Measurements from ENCODE around the gene RABGAP1L.

The RABGAP1L gene

DNA sequence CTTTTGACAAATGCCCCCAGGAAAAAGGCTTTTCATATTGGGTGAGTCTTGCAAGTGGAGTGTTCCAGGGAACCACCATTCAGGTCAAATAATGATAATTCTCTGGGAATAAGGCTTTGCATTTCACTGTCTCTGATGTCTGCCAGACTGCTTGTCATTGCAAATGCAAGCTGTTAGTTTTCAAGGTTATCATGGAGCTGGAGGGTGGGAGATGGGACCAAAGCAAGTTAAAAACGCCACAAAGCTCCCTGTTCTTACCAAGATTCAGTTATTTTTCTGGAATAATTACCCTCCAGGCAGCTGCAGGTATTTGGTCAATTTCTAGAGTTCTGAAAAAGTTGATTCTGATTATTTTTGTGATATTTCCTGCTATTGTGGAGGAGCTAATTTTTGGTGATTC lies 498.6 kb downstream of the RABGAP1L start:
- no peaks in the 10 kb centered on the region for H3K79me2 ChIP-seq (ENCODE audit: low read length)
- H3K4me2 ChIP-seq (ENCODE audit: low read length): no peak overlapping the region
- H3K36me3 ChIP-seq (replicated peaks; ENCODE audit: low read depth, low read length): no peaks in the 10 kb centered on the region
- H3K27ac ChIP-seq (ENCODE audit: low read length): no peak overlapping the region
- no peak overlapping the region for H3K9ac ChIP-seq (ENCODE audit: low read length)
- H3K4me1 ChIP-seq (ENCODE audit: low read length): no peaks in the 10 kb centered on the region
- no peaks in the 10 kb centered on the region for H3K27me3 ChIP-seq (ENCODE audit: low read depth, low read length)
- H3K4me3 ChIP-seq (ENCODE audit: low read length): no peak overlapping the region
- no peaks in the 10 kb centered on the region for H3K9me3 ChIP-seq (ENCODE audit: insufficient read depth, low read length)
- H2AFZ ChIP-seq (ENCODE audit: low read depth, low read length): no peak overlapping the region
- no peaks in the 10 kb centered on the region for H4K20me1 ChIP-seq (ENCODE audit: insufficient read depth, low read length)
- TF ChIP-seq EZH2phosphoT487 (IDR thresholded peaks at IDR 0.05; ENCODE audit: low read depth) (no peak), CTCF (IDR thresholded peaks at IDR 0.05; ENCODE audit: low read depth, low read length) (no peak)

DNA sequence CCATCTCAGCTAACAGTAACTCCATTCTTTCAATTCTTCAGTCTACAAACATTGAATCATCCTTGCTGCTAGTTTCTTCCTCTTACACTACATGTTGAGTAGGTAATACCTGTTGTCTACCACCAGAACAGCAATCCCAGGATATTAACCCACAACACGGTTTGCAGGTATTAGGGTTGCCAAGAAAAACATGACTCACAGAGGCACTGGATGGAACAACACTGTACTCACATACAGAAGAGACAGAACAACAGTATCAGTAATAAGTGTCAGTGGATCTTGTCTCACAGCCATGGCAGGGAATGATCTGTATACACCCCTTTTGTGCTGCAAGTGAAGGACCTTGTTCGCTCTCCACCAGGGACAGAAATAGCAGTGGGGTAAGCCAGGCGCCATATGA lies 500.5 kb downstream of the RABGAP1L start:
- TF ChIP-seq EZH2phosphoT487 (IDR thresholded peaks at IDR 0.05; ENCODE audit: low read depth) (no peak), CTCF (IDR thresholded peaks at IDR 0.05; ENCODE audit: low read depth, low read length) (no peak)
- H3K27ac ChIP-seq (ENCODE audit: low read length): no peak overlapping the region

DNA sequence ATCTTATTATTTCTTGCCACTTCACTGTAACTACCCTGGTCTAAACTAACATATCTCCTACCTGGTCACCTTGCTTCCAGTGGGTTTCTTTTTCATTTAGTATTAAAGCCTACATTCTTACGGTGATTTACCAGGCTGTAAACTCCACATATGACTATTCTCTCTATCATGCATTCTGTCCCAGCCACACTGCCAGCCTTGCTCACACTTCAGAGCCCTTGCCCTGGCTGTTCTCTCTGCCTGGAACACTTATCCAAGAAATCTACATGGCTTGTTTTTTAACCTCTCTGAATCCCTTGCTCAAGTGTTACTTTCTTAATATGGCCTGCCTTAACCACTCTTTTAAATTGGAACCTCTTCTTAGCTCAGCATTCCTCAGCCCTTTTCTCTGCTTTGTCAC lies 501.2 kb downstream of the RABGAP1L start:
- no peak overlapping the region for H3K27ac ChIP-seq (ENCODE audit: low read length)
- H3K4me3 ChIP-seq (ENCODE audit: low read length): no peak overlapping the region
- no peaks in the 10 kb centered on the region for H3K36me3 ChIP-seq (replicated peaks; ENCODE audit: low read depth, low read length)
- no peak overlapping the region for H3K9ac ChIP-seq (ENCODE audit: low read length)
- H3K4me2 ChIP-seq (ENCODE audit: low read length): no peak overlapping the region
- no peaks in the 10 kb centered on the region for H3K4me1 ChIP-seq (ENCODE audit: low read length)
- H2AFZ ChIP-seq (ENCODE audit: low read depth, low read length): no peak overlapping the region
- H3K9me3 ChIP-seq (ENCODE audit: insufficient read depth, low read length): no peaks in the 10 kb centered on the region
- H4K20me1 ChIP-seq (ENCODE audit: insufficient read depth, low read length): no peaks in the 10 kb centered on the region
- no peaks in the 10 kb centered on the region for H3K27me3 ChIP-seq (ENCODE audit: low read depth, low read length)
- no peaks in the 10 kb centered on the region for H3K79me2 ChIP-seq (ENCODE audit: low read length)
- TF ChIP-seq EZH2phosphoT487 (IDR thresholded peaks at IDR 0.05; ENCODE audit: low read depth): no peak
- TF ChIP-seq CTCF (IDR thresholded peaks at IDR 0.05; ENCODE audit: low read depth, low read length): no peak

More for the DNA sequence above, 500.5 kb downstream of the RABGAP1L start:
- H4K20me1 ChIP-seq (ENCODE audit: insufficient read depth, low read length): no peaks in the 10 kb centered on the region
- H3K27me3 ChIP-seq (ENCODE audit: low read depth, low read length): no peaks in the 10 kb centered on the region
- H3K4me3 ChIP-seq (ENCODE audit: low read length): no peak overlapping the region
- H2AFZ ChIP-seq (ENCODE audit: low read depth, low read length): no peak overlapping the region
- H3K79me2 ChIP-seq (ENCODE audit: low read length): no peaks in the 10 kb centered on the region
- H3K9me3 ChIP-seq (ENCODE audit: insufficient read depth, low read length): no peaks in the 10 kb centered on the region
- no peak overlapping the region for H3K4me2 ChIP-seq (ENCODE audit: low read length)
- H3K4me1 ChIP-seq (ENCODE audit: low read length): no peaks in the 10 kb centered on the region
- H3K36me3 ChIP-seq (replicated peaks; ENCODE audit: low read depth, low read length): no peaks in the 10 kb centered on the region
- no peak overlapping the region for H3K9ac ChIP-seq (ENCODE audit: low read length)

DNA sequence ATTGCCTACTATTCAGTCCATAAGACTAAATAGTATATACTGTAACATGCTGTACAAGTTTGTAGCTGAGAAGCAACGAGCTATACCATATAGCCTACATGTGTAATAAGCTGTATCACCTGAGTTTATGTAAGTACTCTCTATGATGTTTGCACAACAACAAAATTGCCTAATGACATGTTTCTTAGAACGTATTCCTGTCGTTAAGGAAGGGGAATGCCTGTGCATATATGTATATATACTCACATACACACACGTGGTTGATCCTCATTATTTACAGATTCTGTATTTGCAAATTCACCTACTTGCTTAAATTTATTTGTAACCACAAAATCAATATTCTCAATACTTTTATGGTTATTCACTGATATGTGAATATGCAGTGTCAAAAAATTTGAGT lies 504.0 kb downstream of the RABGAP1L start:
- no peak overlapping the region for H3K9ac ChIP-seq (ENCODE audit: low read length)
- H3K27ac ChIP-seq (ENCODE audit: low read length): no peak overlapping the region
- H3K27me3 ChIP-seq (ENCODE audit: low read depth, low read length): no peaks in the 10 kb centered on the region
- H3K4me1 ChIP-seq (ENCODE audit: low read length): no peaks in the 10 kb centered on the region
- H3K4me2 ChIP-seq (ENCODE audit: low read length): no peak overlapping the region
- H3K36me3 ChIP-seq (replicated peaks; ENCODE audit: low read depth, low read length): peaks cover 3% of the 10 kb centered on the region
- H2AFZ ChIP-seq (ENCODE audit: low read depth, low read length): no peak overlapping the region
- no peak overlapping the region for H3K4me3 ChIP-seq (ENCODE audit: low read length)
- no peaks in the 10 kb centered on the region; the same call in 1 of the 2 replicates for H4K20me1 ChIP-seq (ENCODE audit: insufficient read depth, low read length)
- no peak for TF ChIP-seq CTCF (IDR thresholded peaks at IDR 0.05; ENCODE audit: low read depth, low read length)
- TF ChIP-seq EZH2phosphoT487 (IDR thresholded peaks at IDR 0.05; ENCODE audit: low read depth): no peak
- no peaks in the 10 kb centered on the region for H3K9me3 ChIP-seq (ENCODE audit: insufficient read depth, low read length)
- no peaks in the 10 kb centered on the region for H3K79me2 ChIP-seq (ENCODE audit: low read length)
